NT2/D1 (cell line): Measurements from ENCODE around the gene TACR1.
"Not testable (repeated sequence)": the region's sequence is repeated elsewhere in the genome, so short reads cannot be mapped to it uniquely, and the experiment has no call there.

Experiments
- DNase-seq: peaks from one replicate; pipeline ENCODE4 v3.0.0-alpha.2; 2011; ENCODE audit warnings: low read depth, low spot score
- H3K27me3 ChIP-seq: 2 replicates; pipeline ENCODE4 v1.6.0; 2011; ENCODE audit warnings: mild to moderate bottlenecking; ENCODE audit not compliant: insufficient read length, insufficient read depth
- H3K36me3 ChIP-seq: 2 replicates; pipeline ENCODE4 v1.6.1; 2011; ENCODE audit warnings: mild to moderate bottlenecking, low read length, mixed read lengths; ENCODE audit not compliant: insufficient read depth, insufficient read length
- H3K4me1 ChIP-seq: 2 replicates; pipeline ENCODE4 v1.5.1; 2011; ENCODE audit not compliant: insufficient read depth, insufficient read length
- H3K4me3 ChIP-seq: 2 replicates; pipeline ENCODE4 v1.5.1; 2011; ENCODE audit warnings: low read depth; ENCODE audit not compliant: insufficient read length
- H3K9ac ChIP-seq: 2 replicates; pipeline ENCODE4 v1.6.0; 2011; ENCODE audit warnings: low read depth; ENCODE audit not compliant: insufficient read length
- H3K9me3 ChIP-seq: 2 replicates; pipeline ENCODE4 v1.5.1; 2011; ENCODE audit warnings: mild to moderate bottlenecking, low read length; ENCODE audit not compliant: insufficient read depth
- SUZ12 ChIP-seq: IDR thresholded peaks from 2 replicates; pipeline ENCODE4 v1.6.1; 2011; ENCODE audit not compliant: insufficient read length, insufficient read depth; ENCODE audit errors: extremely low read depth
- YY1 ChIP-seq: IDR thresholded peaks from 2 replicates; pipeline ENCODE4 v1.6.1; 2011; ENCODE audit not compliant: insufficient read length, insufficient read depth
- ZNF274 ChIP-seq: IDR thresholded peaks from 2 replicates; pipeline ENCODE4 v1.6.1; 2011; ENCODE audit warnings: mild to moderate bottlenecking, low read depth, low read length

TACR1 gene

DNA sequence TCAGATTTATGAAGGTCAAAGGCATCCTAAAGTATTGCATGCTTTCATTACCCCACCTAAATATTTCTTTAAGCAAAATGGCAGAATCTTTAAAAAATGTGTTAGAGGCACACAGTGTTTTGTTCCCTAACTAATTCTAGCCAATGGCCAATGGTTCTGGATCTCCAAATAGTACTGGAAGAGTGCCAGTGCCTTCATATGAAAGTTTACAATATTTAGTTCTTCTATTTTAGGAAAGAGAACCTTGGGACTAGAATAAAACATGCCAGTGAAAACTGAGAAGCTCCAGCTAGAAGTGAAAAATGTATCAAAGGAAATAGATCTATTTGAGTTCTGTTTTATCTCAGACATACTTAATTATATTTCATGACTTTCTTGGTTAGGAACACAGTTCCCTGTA is 37.1 kb downstream of the TACR1 start:
- Histone ChIP-seq H3K4me3 (no peak overlapping the region), H3K4me1 (no peaks in the 10 kb centered on the region), H3K9ac (no peak overlapping the region), H3K9me3 (no peaks in the 10 kb centered on the region), H3K36me3 (no peaks in the 10 kb centered on the region), H3K27me3 (no peaks in the 10 kb centered on the region)
- TF ChIP-seq SUZ12, result no peak
- TF ChIP-seq YY1, result no peak
- TF ChIP-seq ZNF274, result no peak
- no peak for DNase-seq

GRCh38 chr2:75157435-75157834 is 41.9 kb downstream of the TACR1 start:
- no peaks in the 10 kb centered on the region for H3K27me3 ChIP-seq
- no peaks in the 10 kb centered on the region for H3K4me1 ChIP-seq
- no peaks in the 10 kb centered on the region for H3K9me3 ChIP-seq
- H3K36me3 ChIP-seq, result no peaks in the 10 kb centered on the region
- H3K9ac ChIP-seq, result no peak overlapping the region
- no peak for DNase-seq
- TF ChIP-seq ZNF274, result no peak
- no peak for TF ChIP-seq YY1
- no peak for TF ChIP-seq SUZ12
- no peak overlapping the region for H3K4me3 ChIP-seq

GRCh38 chr2:75155115-75155514 is 44.2 kb downstream of the TACR1 start:
- no peak for DNase-seq
- Histone ChIP-seq H3K9ac (no peak overlapping the region), H3K4me3 (no peak overlapping the region), H3K4me1 (no peaks in the 10 kb centered on the region), H3K27me3 (no peaks in the 10 kb centered on the region), H3K9me3 (no peaks in the 10 kb centered on the region), H3K36me3 (no peaks in the 10 kb centered on the region)
- TF ChIP-seq ZNF274 (no peak), SUZ12 (no peak), YY1 (no peak)

GRCh38 chr2:75153221-75153620 is 46.1 kb downstream of the TACR1 start:
- no peak for DNase-seq
- TF ChIP-seq ZNF274 (no peak), SUZ12 (no peak), YY1 (no peak)
- H3K9ac ChIP-seq, result no peak overlapping the region
- no peaks in the 10 kb centered on the region for H3K9me3 ChIP-seq
- H3K4me3 ChIP-seq, result no peak overlapping the region
- H3K36me3 ChIP-seq, result no peaks in the 10 kb centered on the region
- H3K4me1 ChIP-seq, result no peaks in the 10 kb centered on the region
- no peaks in the 10 kb centered on the region for H3K27me3 ChIP-seq

GRCh38 chr2:75152243-75152642 is 47.1 kb downstream of the TACR1 start:
- DNase-seq, H3K4me3 ChIP-seq, H3K9me3 ChIP-seq, H3K9ac ChIP-seq, H3K36me3 ChIP-seq, H3K4me1 ChIP-seq, H3K27me3 ChIP-seq: not testable (repeated sequence)

DNA sequence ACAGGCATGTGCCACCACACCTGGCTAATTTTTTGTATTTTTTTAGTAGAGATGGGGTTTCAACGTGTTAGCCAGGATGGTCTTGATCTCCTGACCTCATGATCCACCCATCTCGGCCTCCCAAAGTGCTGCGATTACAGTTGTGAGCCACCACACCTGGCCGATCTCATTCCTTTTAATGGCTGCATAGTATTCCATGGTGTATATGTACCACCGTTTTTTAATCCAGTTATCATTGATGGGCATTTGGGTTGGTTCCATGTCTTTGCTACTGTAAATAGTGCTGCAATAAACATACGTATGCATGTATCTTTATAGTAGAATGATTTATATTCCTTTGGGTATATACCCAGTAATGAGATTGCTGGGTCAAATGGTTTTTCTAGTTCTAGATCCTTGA is 51.4 kb downstream of the TACR1 start:
- not testable (repeated sequence) for H3K27me3 ChIP-seq, H3K9ac ChIP-seq, DNase-seq, H3K4me3 ChIP-seq, H3K36me3 ChIP-seq, H3K9me3 ChIP-seq, H3K4me1 ChIP-seq

- Histone ChIP-seq H3K27me3 (no peaks in the 10 kb centered on the region), H3K4me1 (peaks cover 2% of the 10 kb centered on the region), H3K36me3 (no peaks in the 10 kb centered on the region), H3K9ac (no peak overlapping the region), H3K9me3 (no peaks in the 10 kb centered on the region), H3K4me3 (no peak overlapping the region)
- no peak for TF ChIP-seq SUZ12
- TF ChIP-seq YY1, result no peak
- TF ChIP-seq ZNF274, result no peak
- DNase-seq, result no peak
These were observed 52.6 kb downstream of the TACR1 start for GRCh38 chr2:75146606-75147332.

DNA sequence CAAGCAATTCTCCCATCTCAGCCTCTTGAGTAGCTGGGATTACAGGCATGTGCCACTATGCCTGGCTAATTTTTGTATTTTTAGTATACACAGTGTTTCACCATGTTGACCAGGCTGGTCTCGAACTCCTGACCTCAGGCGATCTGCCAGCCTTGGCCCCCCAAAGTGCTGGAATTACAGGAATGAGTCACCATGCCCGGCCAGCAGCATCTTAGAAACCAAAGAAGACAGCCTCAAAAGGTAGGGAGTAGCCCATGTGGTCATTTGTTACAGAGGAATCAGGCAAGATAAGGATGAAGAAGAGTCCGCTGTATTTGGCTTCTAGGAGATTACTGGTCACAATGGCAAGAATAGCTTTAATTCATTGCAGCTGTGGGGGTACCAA is 53.1 kb downstream of the TACR1 start:
- not testable (repeated sequence) for DNase-seq, H3K9me3 ChIP-seq, H3K27me3 ChIP-seq, H3K4me1 ChIP-seq, H3K4me3 ChIP-seq, H3K36me3 ChIP-seq, H3K9ac ChIP-seq
